HL-60 (cell line): ENCODE results near the gene ZNF354B.

Experiments
- DNase-seq, 2 experiments: peaks; one replicate each; pipeline ENCODE4 v3.0.0-alpha.2; 2010 to 2020; ENCODE audit warnings: low read depth in 1 of 2, low spot score in 1 of 2
- H3K27ac ChIP-seq: fragments of 250-450 bp; sonication (Bioruptor Pico); replicated peaks from 2 replicates; pipeline ENCODE4 v1.5.1; 2020; ENCODE audit warnings: mild to moderate bottlenecking, moderate library complexity
- H3K27me3 ChIP-seq: fragments of 250-450 bp; sonication (Bioruptor Pico); 2 replicates; pipeline ENCODE4 v1.5.1; 2021; ENCODE audit warnings: mild to moderate bottlenecking, moderate library complexity; ENCODE audit not compliant: insufficient read depth, poor library complexity, severe bottlenecking
- H3K4me3 ChIP-seq: replicated peaks from 2 replicates; pipeline ENCODE4 v1.5.1; 2011; ENCODE audit warnings: mild to moderate bottlenecking, control low read depth, low read length; ENCODE audit not compliant: insufficient read depth
- GABPA ChIP-seq: IDR thresholded peaks from 2 replicates; pipeline ENCODE4 v1.6.1; 2012; ENCODE audit warnings: low read depth
- POLR2AphosphoS5 ChIP-seq: IDR thresholded peaks from 2 replicates; pipeline ENCODE4 v1.6.1; 2012; ENCODE audit warnings: low read depth
- SPI1 ChIP-seq: IDR thresholded peaks from 2 replicates; pipeline ENCODE4 v1.6.1; 2012; ENCODE audit warnings: low read depth, mild to moderate bottlenecking, borderline replicate concordance
- TF ChIP-seq, protein P1 (sequence below): IDR thresholded peaks from one replicate; pipeline ENCODE4 v1.5.1; 2011; ENCODE audit warnings: low read length, control low read depth, inconsistent platforms; ENCODE audit not compliant: insufficient read depth
- TF ChIP-seq, protein P2 (sequence below): IDR thresholded peaks from 2 replicates; pipeline ENCODE4 v1.6.1; 2012; ENCODE audit warnings: low read depth; ENCODE audit not compliant: insufficient replicate concordance

Gene ZNF354B

DNA sequence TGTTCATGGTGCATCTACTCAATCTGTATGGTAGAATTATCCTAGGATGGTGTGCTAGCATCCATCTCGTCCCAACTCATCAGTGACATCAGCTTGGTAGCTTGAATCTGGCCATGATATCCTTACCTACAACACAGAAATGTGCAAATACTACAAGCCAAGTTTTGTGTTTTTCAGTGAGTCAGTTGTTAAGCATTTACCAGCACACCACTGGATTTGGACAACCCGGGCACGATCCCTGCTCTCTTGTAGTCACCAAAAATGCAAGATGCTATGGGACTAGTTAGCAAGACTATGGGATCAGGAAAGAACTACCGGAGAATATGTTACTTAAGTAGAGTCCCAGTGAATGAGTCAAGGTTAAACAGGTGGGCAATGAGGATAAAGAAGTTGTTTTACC, 32.1 kb upstream of the ZNF354B start:
- DNase-seq, result no peak
- Histone ChIP-seq H3K4me3 (no peak overlapping the region), H3K27ac (no peak overlapping the region), H3K27me3 (no peaks in the 10 kb centered on the region)
- no peak for TF ChIP-seq SPI1
- TF ChIP-seq, protein P1, sequence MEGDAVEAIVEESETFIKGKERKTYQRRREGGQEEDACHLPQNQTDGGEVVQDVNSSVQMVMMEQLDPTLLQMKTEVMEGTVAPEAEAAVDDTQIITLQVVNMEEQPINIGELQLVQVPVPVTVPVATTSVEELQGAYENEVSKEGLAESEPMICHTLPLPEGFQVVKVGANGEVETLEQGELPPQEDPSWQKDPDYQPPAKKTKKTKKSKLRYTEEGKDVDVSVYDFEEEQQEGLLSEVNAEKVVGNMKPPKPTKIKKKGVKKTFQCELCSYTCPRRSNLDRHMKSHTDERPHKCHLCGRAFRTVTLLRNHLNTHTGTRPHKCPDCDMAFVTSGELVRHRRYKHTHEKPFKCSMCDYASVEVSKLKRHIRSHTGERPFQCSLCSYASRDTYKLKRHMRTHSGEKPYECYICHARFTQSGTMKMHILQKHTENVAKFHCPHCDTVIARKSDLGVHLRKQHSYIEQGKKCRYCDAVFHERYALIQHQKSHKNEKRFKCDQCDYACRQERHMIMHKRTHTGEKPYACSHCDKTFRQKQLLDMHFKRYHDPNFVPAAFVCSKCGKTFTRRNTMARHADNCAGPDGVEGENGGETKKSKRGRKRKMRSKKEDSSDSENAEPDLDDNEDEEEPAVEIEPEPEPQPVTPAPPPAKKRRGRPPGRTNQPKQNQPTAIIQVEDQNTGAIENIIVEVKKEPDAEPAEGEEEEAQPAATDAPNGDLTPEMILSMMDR, result no peak

DNA sequence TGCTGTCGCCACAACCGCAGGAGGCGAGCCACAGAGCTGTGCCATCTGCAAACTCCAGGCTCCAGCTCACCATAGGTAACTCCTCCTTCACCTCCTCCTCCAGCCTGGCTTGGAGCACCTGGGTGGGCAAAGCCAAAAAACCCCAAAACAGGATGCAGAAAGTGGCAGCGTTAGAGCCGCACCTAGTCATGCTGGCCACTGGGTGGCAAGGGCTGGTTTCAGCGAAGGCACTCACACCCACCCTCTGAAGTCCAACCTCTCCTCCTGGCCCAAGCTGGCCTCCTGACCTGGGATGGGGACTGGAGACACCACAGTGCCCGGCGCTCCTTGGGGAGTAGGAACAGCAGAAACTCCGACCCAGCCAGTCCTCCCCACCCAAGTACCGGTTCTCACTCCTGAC, 28.7 kb upstream of the ZNF354B start:
- H3K27me3 ChIP-seq, result no peaks in the 10 kb centered on the region
- no peak overlapping the region for H3K27ac ChIP-seq
- no peak for DNase-seq
- TF ChIP-seq SPI1, result no peak
- TF ChIP-seq, protein P2, sequence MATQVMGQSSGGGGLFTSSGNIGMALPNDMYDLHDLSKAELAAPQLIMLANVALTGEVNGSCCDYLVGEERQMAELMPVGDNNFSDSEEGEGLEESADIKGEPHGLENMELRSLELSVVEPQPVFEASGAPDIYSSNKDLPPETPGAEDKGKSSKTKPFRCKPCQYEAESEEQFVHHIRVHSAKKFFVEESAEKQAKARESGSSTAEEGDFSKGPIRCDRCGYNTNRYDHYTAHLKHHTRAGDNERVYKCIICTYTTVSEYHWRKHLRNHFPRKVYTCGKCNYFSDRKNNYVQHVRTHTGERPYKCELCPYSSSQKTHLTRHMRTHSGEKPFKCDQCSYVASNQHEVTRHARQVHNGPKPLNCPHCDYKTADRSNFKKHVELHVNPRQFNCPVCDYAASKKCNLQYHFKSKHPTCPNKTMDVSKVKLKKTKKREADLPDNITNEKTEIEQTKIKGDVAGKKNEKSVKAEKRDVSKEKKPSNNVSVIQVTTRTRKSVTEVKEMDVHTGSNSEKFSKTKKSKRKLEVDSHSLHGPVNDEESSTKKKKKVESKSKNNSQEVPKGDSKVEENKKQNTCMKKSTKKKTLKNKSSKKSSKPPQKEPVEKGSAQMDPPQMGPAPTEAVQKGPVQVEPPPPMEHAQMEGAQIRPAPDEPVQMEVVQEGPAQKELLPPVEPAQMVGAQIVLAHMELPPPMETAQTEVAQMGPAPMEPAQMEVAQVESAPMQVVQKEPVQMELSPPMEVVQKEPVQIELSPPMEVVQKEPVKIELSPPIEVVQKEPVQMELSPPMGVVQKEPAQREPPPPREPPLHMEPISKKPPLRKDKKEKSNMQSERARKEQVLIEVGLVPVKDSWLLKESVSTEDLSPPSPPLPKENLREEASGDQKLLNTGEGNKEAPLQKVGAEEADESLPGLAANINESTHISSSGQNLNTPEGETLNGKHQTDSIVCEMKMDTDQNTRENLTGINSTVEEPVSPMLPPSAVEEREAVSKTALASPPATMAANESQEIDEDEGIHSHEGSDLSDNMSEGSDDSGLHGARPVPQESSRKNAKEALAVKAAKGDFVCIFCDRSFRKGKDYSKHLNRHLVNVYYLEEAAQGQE, result no peak
- no peak for TF ChIP-seq GABPA
- no peak for TF ChIP-seq POLR2AphosphoS5
- TF ChIP-seq, protein P1, result no peak
- H3K4me3 ChIP-seq, result no peak overlapping the region

DNA sequence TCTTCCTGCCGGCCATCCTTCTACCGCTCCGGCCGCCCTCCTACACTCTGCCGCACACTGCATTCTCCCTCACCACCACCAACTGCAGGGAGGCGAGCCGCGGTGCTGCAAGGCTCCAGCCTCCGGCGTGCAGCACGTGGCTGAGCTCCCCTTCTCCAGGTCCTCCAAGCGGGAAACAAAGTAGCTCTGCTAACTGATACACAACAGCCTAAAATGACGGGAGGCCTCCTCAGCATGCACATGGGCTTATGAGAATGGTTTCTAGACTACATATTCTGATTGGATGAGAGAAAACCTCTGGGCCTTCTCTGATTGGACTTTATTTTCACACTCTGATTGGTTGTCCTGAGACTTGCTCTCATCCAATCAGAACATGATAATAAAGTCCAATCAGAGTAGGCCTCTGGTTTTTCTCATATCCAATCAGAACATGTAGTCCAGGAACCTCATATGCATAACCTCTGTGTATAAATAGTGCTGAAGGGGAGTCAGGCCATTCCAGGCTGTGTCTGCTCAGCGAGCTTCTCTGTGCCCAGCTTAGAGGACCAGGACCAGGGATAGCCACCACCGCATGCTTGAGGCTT, 27.0 kb upstream of the ZNF354B start:
- TF ChIP-seq, protein P1, result no peak
- TF ChIP-seq GABPA, result no peak
- TF ChIP-seq, protein P2, result no peak
- TF ChIP-seq SPI1, result no peak
- no peak for TF ChIP-seq POLR2AphosphoS5
- no peak for DNase-seq
- Histone ChIP-seq H3K4me3 (no peak overlapping the region), H3K27me3 (no peaks in the 10 kb centered on the region), H3K27ac (no peak overlapping the region)

DNA sequence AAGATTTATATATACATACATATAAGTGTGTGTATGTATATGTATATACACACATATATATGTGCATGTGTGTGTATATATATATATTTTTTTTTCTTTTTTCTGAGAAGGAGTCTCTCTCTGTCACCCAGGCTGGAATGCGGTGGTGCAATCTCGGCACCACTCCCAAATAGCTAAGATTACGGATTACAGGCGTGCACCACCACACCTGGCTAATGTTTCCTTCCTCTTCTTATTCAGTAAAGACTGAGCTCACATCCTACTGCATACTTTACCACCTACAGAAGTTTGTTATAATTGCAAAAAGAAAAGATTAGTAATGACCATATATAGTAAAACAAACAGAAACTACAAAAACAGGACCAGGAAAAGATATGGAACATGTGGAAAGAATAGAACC, 23.1 kb upstream of the ZNF354B start:
- Histone ChIP-seq H3K4me3 (no peak overlapping the region), H3K27me3 (no peaks in the 10 kb centered on the region), H3K27ac (no peak overlapping the region)
- TF ChIP-seq POLR2AphosphoS5, result no peak
- no peak for TF ChIP-seq GABPA
- TF ChIP-seq, protein P1, result no peak
- no peak for TF ChIP-seq SPI1
- TF ChIP-seq, protein P2, result no peak
- DNase-seq, result no peak
